HepG2 (cell line): ENCODE measurements around the gene SOX12. TPM values are rescaled to one million over a fixed set of nuclear protein-coding genes. Genes with fewer than 3 reads are reported as not detected.

ENCODE experiments used
- ZBTB40 ChIP-seq, 2 experiments: fragments of 450-650 bp in 1 of 2; sonication (generic) in 1 of 2; formaldehyde crosslinking in 1 of 2; IDR thresholded peaks; 2 replicates each; pipeline versions ENCODE4 v1.6.1 to v1.8.0; 2016 to 2022; ENCODE audit warnings: antibody characterized with exemption in 1 of 2, mild to moderate bottlenecking in 1 of 2, missing genetic modification reagents in 1 of 2
- polyA plus RNA-seq, 8 experiments: library from polyadenylated mRNA; depleted of rRNA in 3 of 8; stranded (reverse) in 7 of 8; unstranded in 1 of 8; fragments of >200 nt; fragmentation: Illumina TruSeq in 4 of 8; extraction: Trizol in 4 of 8; gene quantifications; 2 replicates each; pipeline versions ENCODE4 v1.2.1 to v1.2.3, GENCODE V29; 2011 to 2016; ENCODE audit warnings: low read depth in 4 of 8, missing spikeins in 1 of 8, mixed read lengths in 1 of 8; ENCODE audit not compliant: insufficient read depth in 1 of 8
- total RNA-seq, 5 experiments: library from RNA; depleted of rRNA; stranded (reverse); fragments of >200 nt; fragmentation: Illumina TruSeq; extraction: Trizol; gene quantifications; 2 replicates each; pipeline ENCODE4 v1.2.3, GENCODE V29; 2016; ENCODE audit warnings: low read depth in 1 of 5

Gene SOX12
- total and polyA plus RNA-seq, 2 of the 13 experiments (the other 11 are each of a cell fraction or from before 2014, with no cell fraction given), result 10.0 to 18.7 TPM

DNA sequence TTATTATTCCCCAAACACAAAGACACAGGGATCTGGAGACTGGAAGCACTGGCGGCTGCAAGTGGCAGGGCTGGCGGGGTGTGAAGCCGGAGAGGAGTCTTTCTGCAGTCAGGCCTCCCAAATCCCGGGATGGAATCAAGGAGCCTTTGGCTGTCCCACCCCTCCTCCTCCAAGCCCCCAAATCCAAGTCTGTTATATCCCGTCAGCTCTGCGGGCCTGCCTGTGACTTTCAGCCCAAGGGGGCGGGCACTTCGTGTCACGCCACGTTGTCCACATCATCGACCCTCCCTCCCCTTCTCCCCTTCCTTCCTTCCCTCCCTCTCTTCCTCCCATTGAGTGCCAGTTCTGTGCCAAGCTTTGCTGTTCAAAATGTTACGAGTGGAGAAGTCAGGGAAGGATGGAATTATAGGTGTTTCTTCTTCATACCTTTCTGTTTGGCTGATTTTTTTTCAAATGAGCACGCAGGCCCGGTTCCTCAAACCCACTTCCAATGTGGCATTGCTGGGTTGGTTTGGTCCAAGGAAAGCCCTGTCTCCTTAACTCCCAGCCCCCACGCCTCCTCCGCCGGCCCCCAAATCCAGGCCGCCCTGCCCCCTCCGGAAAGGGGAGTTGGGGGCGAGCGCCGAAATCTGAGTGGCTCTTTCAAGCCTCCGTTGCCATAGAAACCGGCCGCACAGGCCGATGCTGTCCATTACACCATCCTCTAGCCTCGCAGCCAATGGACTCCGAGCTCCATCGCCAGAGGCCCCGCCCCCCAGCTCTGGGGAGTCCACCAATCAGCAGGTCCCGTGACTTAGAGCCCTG lies 15.3 kb upstream of the SOX12 start (continued):
- TF ChIP-seq ZBTB40 (IDR thresholded peaks at IDR 0.05) (no peak), ZBTB40 (CRISPR knock-in tag; IDR thresholded peaks at IDR 0.05) (peak; percentile 61; the same call in 1 of the 2 replicates)
